SK-N-MC (cell line): Measurements from ENCODE around the gene NPFF.

Experiments
- DNase-seq: peaks from one replicate; pipeline ENCODE4 v3.0.0-alpha.2; 2011; ENCODE audit warnings: low read depth, low spot score
- H3K27ac ChIP-seq: fragments of 200-600 bp; sonication (generic); 2 replicates; pipeline ENCODE4 v1.5.1; 2016; ENCODE audit warnings: mixed run types
- H3K36me3 ChIP-seq: fragments of 200-600 bp; sonication (generic); 2 replicates; pipeline ENCODE4 v1.6.1; 2017; ENCODE audit warnings: antibody characterized with exemption, low read length, mixed read lengths; ENCODE audit not compliant: insufficient read depth
- H3K4me3 ChIP-seq: fragments of 200-600 bp; sonication (generic); 2 replicates; pipeline ENCODE4 v1.5.1; 2016
- H3K9ac ChIP-seq: fragments of 200-600 bp; sonication (generic); 2 replicates; pipeline ENCODE4 v1.8.0; 2017; ENCODE audit warnings: mixed run types, mixed read lengths; ENCODE audit not compliant: insufficient read length
- H3K9me3 ChIP-seq: fragments of 200-600 bp; sonication (generic); 2 replicates; pipeline ENCODE4 v1.6.1; 2017; ENCODE audit warnings: low read depth, mild to moderate bottlenecking, antibody characterized with exemption, low read length, moderate library complexity, mixed read lengths
- EZH2 ChIP-seq: fragments of 200-600 bp; sonication (generic); IDR thresholded peaks from one replicate; pipeline ENCODE4 v1.6.1; 2017; ENCODE audit warnings: antibody characterized with exemption
- FOXP2 ChIP-seq: optimal IDR thresholded peaks from 2 replicates; pipeline ENCODE3; 2011; ENCODE audit warnings: mild to moderate bottlenecking, moderate library complexity; ENCODE audit not compliant: insufficient read depth; ENCODE audit errors: extremely low read length, control extremely low read depth
- POLR2AphosphoS5 ChIP-seq: IDR thresholded peaks from 2 replicates; pipeline ENCODE4 v1.6.1; 2012; ENCODE audit warnings: mild to moderate bottlenecking, low read depth, low read length, borderline replicate concordance

Gene NPFF

DNA sequence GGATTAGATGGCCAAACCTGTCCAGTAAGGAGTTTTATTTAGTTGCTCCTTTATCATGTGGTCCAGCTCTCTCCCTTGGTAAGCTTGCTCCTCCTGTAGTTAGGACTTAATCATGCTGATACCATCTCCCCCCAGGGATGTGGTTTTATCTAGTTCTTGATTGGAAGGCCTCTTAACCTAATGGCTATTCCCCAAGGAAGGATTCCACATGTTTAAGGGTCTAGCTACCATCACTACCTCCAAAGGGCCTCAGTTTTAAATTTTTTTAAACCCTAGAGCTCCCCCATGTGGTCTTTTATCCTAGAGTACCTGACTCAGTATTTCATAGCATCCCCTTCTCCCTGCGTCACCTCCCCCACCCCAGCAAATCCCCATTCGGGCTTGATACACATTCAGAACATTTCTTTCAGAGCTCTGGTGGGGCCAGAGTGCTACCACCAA lies 30.5 kb downstream of the NPFF start:
- no peak overlapping the region for H3K4me3 ChIP-seq
- H3K27ac ChIP-seq = peak overlapping the region; percentile 44; the same call in 1 of the 2 replicates
- no peaks in the 10 kb centered on the region for H3K9me3 ChIP-seq
- no peak for TF ChIP-seq POLR2AphosphoS5
- TF ChIP-seq EZH2 = no peak
- H3K36me3 ChIP-seq = peaks cover 100% of the 10 kb centered on the region
- no peak for DNase-seq
- H3K9ac ChIP-seq = no peak overlapping the region

DNA sequence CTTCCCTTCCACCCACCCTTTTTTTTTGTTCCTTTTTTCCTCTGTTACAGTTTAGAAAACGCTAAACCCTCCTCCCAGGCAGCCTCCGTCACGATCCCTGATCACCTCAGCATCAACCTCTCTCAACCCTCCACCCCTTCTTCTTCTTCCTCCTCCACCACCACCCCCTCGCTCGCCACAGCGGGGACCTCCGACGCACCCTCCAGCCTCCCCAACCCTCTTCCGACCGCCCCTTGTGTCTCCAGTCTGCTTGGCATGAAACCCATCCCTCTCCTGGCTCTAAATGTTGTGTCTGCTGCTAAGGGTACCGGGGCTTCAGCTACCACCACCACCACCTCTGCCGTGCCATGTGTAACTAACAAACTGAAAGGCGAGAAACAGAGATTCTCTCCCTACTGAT lies 32.5 kb downstream of the NPFF start:
- Histone ChIP-seq H3K27ac (no peak overlapping the region; the same call in 1 of the 2 replicates), H3K36me3 (peaks cover 99% of the 10 kb centered on the region), H3K9ac (no peak overlapping the region), H3K4me3 (no peak overlapping the region), H3K9me3 (no peaks in the 10 kb centered on the region)
- TF ChIP-seq POLR2AphosphoS5 (no peak), FOXP2 (no peak), EZH2 (no peak)
- no peak for DNase-seq

DNA sequence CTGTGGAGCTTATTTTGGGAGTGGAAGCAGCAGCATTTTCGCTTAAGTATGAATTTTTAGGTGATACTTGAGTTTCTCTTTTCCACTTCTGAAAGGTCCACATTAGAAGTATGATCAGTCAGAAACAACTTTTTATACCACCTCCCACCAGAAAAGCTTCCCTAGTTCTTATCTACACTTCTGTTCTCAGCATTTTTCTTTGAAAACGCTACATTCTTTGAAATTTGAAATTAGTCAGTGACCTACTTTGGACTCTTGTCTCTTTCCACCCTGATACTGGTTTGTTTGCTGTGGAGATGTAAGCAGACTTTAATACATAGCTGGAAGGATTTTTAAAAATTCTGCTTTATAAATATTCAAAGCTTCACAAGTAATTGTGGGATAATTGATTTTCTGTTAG lies 33.2 kb downstream of the NPFF start:
- DNase-seq = no peak
- H3K9me3 ChIP-seq = no peaks in the 10 kb centered on the region
- peak overlapping the region; percentile 36 for H3K9ac ChIP-seq
- no peak overlapping the region for H3K4me3 ChIP-seq
- TF ChIP-seq POLR2AphosphoS5 (no peak), EZH2 (no peak), FOXP2 (no peak)
- peaks cover 99% of the 10 kb centered on the region for H3K36me3 ChIP-seq
- H3K27ac ChIP-seq = no peak overlapping the region

DNA sequence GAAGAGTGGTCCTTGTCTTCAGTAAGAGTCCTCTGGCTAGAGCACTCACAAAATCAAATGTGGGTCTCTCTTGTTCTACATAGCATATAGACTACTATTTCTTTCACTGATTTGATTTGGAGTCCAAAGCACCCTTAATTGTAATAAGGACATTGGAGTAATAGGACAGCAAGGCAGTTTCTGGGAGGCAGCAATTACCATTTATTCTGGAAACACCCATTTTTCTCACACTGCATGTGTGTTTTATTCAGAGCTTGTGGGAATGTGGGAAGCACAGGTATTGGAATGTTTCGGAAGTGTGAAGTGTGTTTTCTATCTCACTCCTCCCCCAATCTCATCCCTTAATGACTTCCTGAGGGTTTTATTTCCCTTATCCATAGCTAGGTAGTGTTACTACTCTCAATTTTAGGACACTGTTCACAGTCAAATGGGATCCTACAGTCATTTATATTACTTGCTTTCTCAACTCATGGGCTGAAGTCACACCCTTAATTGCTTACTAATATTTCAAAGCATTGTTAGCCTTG lies 35.2 kb downstream of the NPFF start:
- H3K36me3 ChIP-seq = peaks cover 99% of the 10 kb centered on the region
- H3K9ac ChIP-seq = no peak overlapping the region
- TF ChIP-seq FOXP2 = no peak
- no peak for TF ChIP-seq EZH2
- TF ChIP-seq POLR2AphosphoS5 = no peak
- no peak for DNase-seq
- H3K27ac ChIP-seq = peak overlapping the region; percentile 67
- H3K4me3 ChIP-seq = no peak overlapping the region
- no peaks in the 10 kb centered on the region for H3K9me3 ChIP-seq

DNA sequence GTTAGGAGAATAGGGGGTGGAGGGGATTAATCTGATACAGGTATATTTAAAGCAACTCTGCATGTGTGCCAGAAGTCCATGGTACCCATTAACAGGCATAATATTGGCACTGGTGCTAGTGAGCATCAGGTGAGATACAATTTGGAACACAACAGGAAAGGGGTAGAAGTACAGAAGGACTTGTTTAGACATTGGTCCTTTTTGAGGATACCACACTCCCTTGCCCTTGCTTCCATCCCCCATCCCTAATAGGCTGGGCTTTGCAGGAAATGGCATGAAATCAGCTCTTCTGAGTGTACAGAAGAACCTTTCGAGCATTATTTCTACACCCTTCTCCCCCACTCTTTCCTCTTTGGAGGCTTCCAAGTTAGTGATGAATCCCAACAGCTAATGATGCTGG lies 39.0 kb downstream of the NPFF start:
- TF ChIP-seq FOXP2 = no peak
- no peak for TF ChIP-seq POLR2AphosphoS5
- TF ChIP-seq EZH2 = no peak
- H3K27ac ChIP-seq = no peak overlapping the region
- H3K9ac ChIP-seq = no peak overlapping the region
- DNase-seq = no peak
- H3K9me3 ChIP-seq = no peaks in the 10 kb centered on the region
- peaks cover 99% of the 10 kb centered on the region for H3K36me3 ChIP-seq
- H3K4me3 ChIP-seq = no peak overlapping the region

DNA sequence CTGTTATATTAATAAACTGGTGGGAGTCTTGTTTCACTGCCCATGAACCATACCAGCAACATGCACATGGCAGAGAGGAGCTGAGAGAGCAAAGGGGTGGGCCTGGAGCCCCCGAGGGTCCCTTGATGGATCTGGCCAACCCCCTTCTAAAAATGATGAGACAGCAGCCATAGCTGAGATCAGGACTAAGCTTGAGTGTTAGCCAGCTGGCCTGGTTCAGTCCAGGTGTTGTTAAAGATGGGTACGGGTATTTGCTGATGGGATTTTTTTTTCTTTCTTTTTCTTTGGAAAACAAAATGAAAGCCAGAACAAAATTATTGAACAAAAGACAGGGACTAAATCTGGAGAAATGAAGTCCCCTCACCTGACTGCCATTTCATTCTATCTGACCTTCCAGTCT lies 39.4 kb downstream of the NPFF start:
- Histone ChIP-seq H3K4me3 (no peak overlapping the region), H3K27ac (no peak overlapping the region), H3K9ac (no peak overlapping the region), H3K36me3 (peaks cover 99% of the 10 kb centered on the region), H3K9me3 (no peaks in the 10 kb centered on the region)
- TF ChIP-seq EZH2 = no peak
- no peak for TF ChIP-seq POLR2AphosphoS5
- TF ChIP-seq FOXP2 = no peak
- no peak for DNase-seq

DNA sequence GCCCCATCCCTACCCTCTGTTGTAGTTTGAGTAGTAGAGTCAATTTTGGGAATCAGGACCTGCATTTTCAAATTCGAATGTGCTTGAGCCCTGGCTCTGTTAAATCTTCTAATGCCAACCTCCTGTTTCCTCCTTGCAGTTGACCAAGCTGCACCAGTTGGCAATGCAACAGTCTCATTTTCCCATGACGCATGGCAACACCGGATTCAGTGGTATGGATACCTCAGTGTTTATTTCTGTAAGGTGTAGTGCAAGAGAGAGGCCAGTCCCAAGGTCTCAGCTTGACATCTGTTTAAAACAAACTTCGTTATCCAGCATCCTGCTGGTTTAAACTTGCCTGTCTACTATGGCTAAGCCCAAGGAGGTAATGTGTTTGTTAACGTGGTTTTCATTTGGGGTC lies 40.2 kb downstream of the NPFF start:
- no peak overlapping the region for H3K9ac ChIP-seq
- peaks cover 99% of the 10 kb centered on the region for H3K36me3 ChIP-seq
- no peak overlapping the region for H3K27ac ChIP-seq
- no peak for DNase-seq
- no peak overlapping the region for H3K4me3 ChIP-seq
- no peaks in the 10 kb centered on the region for H3K9me3 ChIP-seq
- TF ChIP-seq EZH2 (no peak), FOXP2 (no peak), POLR2AphosphoS5 (no peak)

DNA sequence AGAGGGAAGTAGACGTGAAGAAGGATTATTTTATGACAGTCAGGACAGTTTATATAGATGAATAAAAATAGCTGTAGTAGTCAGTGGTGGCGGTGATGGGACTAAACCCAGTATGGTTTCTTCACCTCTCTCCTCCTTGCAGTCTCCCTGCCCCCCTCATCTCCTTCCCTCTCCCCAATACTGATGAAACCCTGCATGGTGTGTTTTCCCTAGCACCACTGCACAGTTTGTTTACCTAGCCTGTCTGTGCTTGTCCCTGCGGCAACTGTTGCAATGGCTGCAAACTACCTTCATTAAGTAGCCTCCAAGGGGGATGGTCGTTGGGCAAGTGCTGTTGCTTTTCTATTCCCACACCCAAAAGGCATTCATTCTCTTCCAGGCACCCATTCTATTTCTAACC lies 40.6 kb downstream of the NPFF start:
- DNase-seq = no peak
- no peak overlapping the region for H3K9ac ChIP-seq
- no peak overlapping the region for H3K27ac ChIP-seq

DNA sequence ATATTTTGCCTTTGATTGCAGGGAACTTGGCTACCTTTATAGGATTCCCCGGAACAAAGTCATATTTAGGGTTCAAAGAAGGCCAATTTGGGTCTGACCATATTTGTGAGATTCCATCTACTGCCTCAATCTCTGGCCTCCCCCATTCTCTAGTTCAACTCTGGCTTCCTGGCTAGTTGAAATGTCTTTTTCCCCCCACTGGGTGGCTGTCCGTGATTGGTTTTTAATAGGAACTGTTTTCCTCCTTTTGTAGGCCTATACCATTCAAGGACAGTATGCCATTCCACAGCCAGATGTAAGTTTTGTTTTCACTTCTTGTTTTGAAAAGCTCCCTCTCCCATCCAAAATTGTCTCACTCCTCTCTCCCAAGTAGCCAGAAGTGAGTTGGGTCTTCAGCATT lies 41.6 kb downstream of the NPFF start:
- no peak overlapping the region for H3K9ac ChIP-seq
- DNase-seq = no peak
- TF ChIP-seq FOXP2 (no peak), POLR2AphosphoS5 (no peak), EZH2 (no peak)
- no peaks in the 10 kb centered on the region for H3K9me3 ChIP-seq
- peaks cover 100% of the 10 kb centered on the region for H3K36me3 ChIP-seq
- no peak overlapping the region for H3K4me3 ChIP-seq
- 0 out of 2 replicates have a peak overlapping the region, but pooled peaks have one; percentile 26 for H3K27ac ChIP-seq

More for the DNA sequence above, 40.6 kb downstream of the NPFF start:
- H3K36me3 ChIP-seq = peaks cover 99% of the 10 kb centered on the region
- H3K9me3 ChIP-seq = no peaks in the 10 kb centered on the region
- no peak overlapping the region for H3K4me3 ChIP-seq
- TF ChIP-seq POLR2AphosphoS5 = no peak
- TF ChIP-seq EZH2 = no peak
- no peak for TF ChIP-seq FOXP2
